Heart left ventricle (tissue), 16 donors: Measurements from ENCODE around the gene PHACTR1. TPM values are rescaled to one million over a fixed set of nuclear protein-coding genes. Genes with fewer than 3 reads are reported as not detected.

Experiments used
- ATAC-seq, 4 donors: fragments of 200-7000 bp; cut with Tn5 transposase; one replicate each; pipeline ENCODE4 v1.9.1; 2020 to 2022; ENCODE audit warnings: moderate library complexity in 4 of 4, mild to moderate bottlenecking in 3 of 4, moderate number of reproducible peaks in 1 of 4
- DNase-seq, 5 donors: peaks; one replicate each; pipeline ENCODE4 v3.0.0-alpha.2; 2020
- H3K27ac ChIP-seq, 12 donors: fragments of 200-600 bp; sonication (generic) in 4 of 12; one replicate each; pipeline versions ENCODE4 v1.5.0 to v1.8.0; 2016 to 2022; ENCODE audit warnings: mild to moderate bottlenecking in 2 of 12
- H3K27me3 ChIP-seq, 9 donors: fragments of 200-600 bp; sonication (generic) in 2 of 9; one replicate each; pipeline versions ENCODE4 v1.5.1 to v1.8.0; 2016 to 2022; ENCODE audit warnings: mild to moderate bottlenecking in 3 of 9
- H3K36me3 ChIP-seq, 9 donors: fragments of 200-600 bp; sonication (generic) in 2 of 9; one replicate each; pipeline versions ENCODE4 v1.5.0 to v1.8.0; 2018 to 2022; ENCODE audit warnings: mild to moderate bottlenecking in 2 of 9
- H3K4me1 ChIP-seq, 12 donors: fragments of 200-600 bp; sonication (generic) in 4 of 12; one replicate each; pipeline versions ENCODE4 v1.5.0 to v1.8.0; 2016 to 2022; ENCODE audit warnings: mild to moderate bottlenecking in 3 of 12
- H3K4me3 ChIP-seq, 12 donors: fragments of 200-600 bp; sonication (generic) in 4 of 12; one replicate each; pipeline versions ENCODE4 v1.5.0 to v1.8.0; 2017 to 2022; ENCODE audit warnings: mild to moderate bottlenecking in 9 of 12, moderate library complexity in 4 of 12
- H3K9me3 ChIP-seq, 12 donors: fragments of 200-600 bp; sonication (generic) in 4 of 12; one replicate each; pipeline versions ENCODE4 v1.5.0 to v1.8.0; 2016 to 2022; ENCODE audit warnings: mild to moderate bottlenecking in 1 of 12
- CTCF ChIP-seq, 12 donors: fragments of 200-600 bp; sonication (generic) in 4 of 12; IDR thresholded peaks; one replicate each; pipeline versions ENCODE4 v1.5.0 to v1.8.0; 2018 to 2022; ENCODE audit warnings: antibody characterized with exemption in 12 of 12, mild to moderate bottlenecking in 5 of 12
- POLR2A ChIP-seq, 2 donors: fragments of 450-650 bp; IDR thresholded peaks; one replicate each; pipeline ENCODE4 v1.6.1; 2017; ENCODE audit warnings: antibody characterized with exemption in 2 of 2, mild to moderate bottlenecking in 2 of 2, moderate library complexity in 2 of 2
- WGBS, 4 donors: extraction: QIAGEN DNeasy Blood & Tissue Kit in 2 of 4; methylation state at CpG; one replicate each; pipeline versions ENCODE4 v1.1.5 to v1.1.7; 2013 to 2018; 5-methylcytosine and 5-hydroxymethylcytosine counted together
- intact Hi-C, 10 donors: fragments of 100-400 bp; cut with DNase I; formaldehyde crosslinking; loops; one replicate each; pipeline versions ENCODE4 v1.11.1 to v1.14.2; 2022
- polyA plus RNA-seq, 2 donors: library from polyadenylated mRNA; stranded (reverse); fragments of 200-250 nt; gene quantifications; one replicate each; pipeline ENCODE4 v1.2.3, GENCODE V29; 2013
- total RNA-seq, 9 donors: library from RNA; depleted of rRNA in 2 of 9; stranded (reverse); fragments of >200 nt in 2 of 9; fragmentation: NEBNext Ultra II Directional in 3 of 9; extraction: Animal tissue kit (Norgen Biotek cat#: 25700) in 3 of 9; gene quantifications; one replicate each; pipeline versions ENCODE4 v1.1.0 to v1.2.4, GENCODE V29; 2016 to 2023
- donor health status: ischemic (EF 13 %, LVEDD 7.1; RV severe dilation, severe dysfunction).
- donor health status: healthy with polysubstance abuse.
- donor health status: DM: no; HTN: yes; CAD: no.
- donor health status: DM: no; HTN: no; CAD: no.
- donor health status: ischemic (EF 25% LVEDD 6.9; RV normal size, moderate dysfunction).
- donor health status: ischemic (EF 25% LVEDD 5.7; RV mildly dilated, moderate dysfunction).
- donor health status: healthy.
- donor health status: DM: yes; HTN: yes; CAD: no.
- donor health status: ischemic (EF 35%, LVEDD 5.7; RV mildly dilated, moderate dysfunction).
- donor health status: nonischemic (EF 11% LVEDD 7.7; RV severe dilation, severe dysfunction).
- donor health status: DM: yes; HTN: yes; CAD: no.
- donor health status: PGD.
- donor health status: ischemic (EF 29% LVEDD 5.4; RV normal size, mild dysfunction).
- donor health status: nonischemic (EF 23%, LVEDD 6.1; RV moderate dilation, normal function).

The PHACTR1 gene
- total and polyA plus RNA-seq, 11 donors = 21.2 to 238 (median 87.4) TPM

GRCh38 chr6:13278991-13279390 lies 562.4 kb downstream of the PHACTR1 start:
- no peak for ATAC-seq
- no peak for DNase-seq
- Histone ChIP-seq H3K4me3 (no peak overlapping the region), H3K27me3 (no peaks in the 10 kb centered on the region), H3K4me1 (peaks cover 0 to 12% (median 0%) of the 10 kb centered on the region in 12 donors), H3K27ac (no peak overlapping the region), H3K36me3 (peaks cover 0 to 52% (median 35%) of the 10 kb centered on the region in 9 donors), H3K9me3 (no peaks in the 10 kb centered on the region)
- 42 to 63% (median 50%) methylated on average over 4 of the region's 4 CpGs for WGBS, 4 donors
- intact Hi-C loops = no loop called here
- TF ChIP-seq POLR2A (IDR thresholded peaks at IDR 0.05) (no peak), CTCF (IDR thresholded peaks at IDR 0.05) (no peak)

- Histone ChIP-seq H3K27me3 (no peaks in the 10 kb centered on the region), H3K27ac (no peak overlapping the region), H3K9me3 (no peaks in the 10 kb centered on the region), H3K4me1 (peaks cover 0 to under 1% (median 0%) of the 10 kb centered on the region in 12 donors), H3K36me3 (peaks cover 0 to 60% (median 42%) of the 10 kb centered on the region in 9 donors), H3K4me3 (no peak overlapping the region)
- TF ChIP-seq POLR2A (IDR thresholded peaks at IDR 0.05) = no peak
- no peak for TF ChIP-seq CTCF (IDR thresholded peaks at IDR 0.05)
- intact Hi-C loops = no loop called here
- DNase-seq (no peak), ATAC-seq (no peak)
- WGBS, 4 donors = 62 to 88% (median 76%) methylated on average over 4 of the region's 4 CpGs
Observed at GRCh38 chr6:13280254-13280653, 563.7 kb downstream of the PHACTR1 start.

- Histone ChIP-seq H3K36me3 (peaks cover 0 to 72% (median 48%) of the 10 kb centered on the region in 9 donors), H3K4me1 (peaks cover 0 to 9% (median 0%) of the 10 kb centered on the region in 12 donors), H3K9me3 (peaks cover 0 to 9% (median 1%) of the 10 kb centered on the region in 12 donors), H3K4me3 (no peak overlapping the region), H3K27me3 (no peaks in the 10 kb centered on the region), H3K27ac (no peak overlapping the region)
- TF ChIP-seq CTCF (IDR thresholded peaks at IDR 0.05) = no peak
- TF ChIP-seq POLR2A (IDR thresholded peaks at IDR 0.05) = no peak
- DNase-seq = no peak
- WGBS, 4 donors = 69 to 85% (median 77%) methylated on average over 8 to 9 of the region's 9 CpGs
- intact Hi-C loops = no loop called here
- no peak for ATAC-seq
Observed at GRCh38 chr6:13281686-13282085, 565.1 kb downstream of the PHACTR1 start.

GRCh38 chr6:13282393-13283069 lies 566.0 kb downstream of the PHACTR1 start:
- Histone ChIP-seq H3K4me1 (peaks cover 0 to 9% (median 0%) of the 10 kb centered on the region in 12 donors), H3K36me3 (peaks cover 0 to 77% (median 51%) of the 10 kb centered on the region in 9 donors), H3K4me3 (no peak overlapping the region), H3K27ac (no peak overlapping the region), H3K9me3 (peaks cover 0 to 18% (median 8%) of the 10 kb centered on the region in 12 donors), H3K27me3 (no peaks in the 10 kb centered on the region)
- intact Hi-C loops = no loop called here
- 73 to 84% (median 79%) methylated on average over 8 of the region's 8 CpGs for WGBS, 4 donors
- TF ChIP-seq CTCF (IDR thresholded peaks at IDR 0.05) (no peak), POLR2A (IDR thresholded peaks at IDR 0.05) (no peak)
- DNase-seq (no peak), ATAC-seq (no peak)
